Right lobe of liver (tissue), 4 donors: ENCODE results near the gene KIAA1549.
A peak's percentile ranks its signal among the peaks of the same experiment; 100 is the strongest.

Experiments used
- CTCF ChIP-seq, 4 donors: fragments of 200-600 bp in 3 of 4; fragments of 450-650 bp in 1 of 4; IDR thresholded peaks; one replicate each; pipeline versions ENCODE4 v1.5.1 to v1.8.0; 2016 to 2022; ENCODE audit warnings: antibody characterized with exemption in 4 of 4, mild to moderate bottlenecking in 2 of 4
- POLR2A ChIP-seq: fragments of 450-650 bp; IDR thresholded peaks from one replicate; pipeline ENCODE4 v1.6.1; 2017; ENCODE audit warnings: antibody characterized with exemption, mild to moderate bottlenecking
- donor health status: DM: no; HTN: no; CAD: no.
- donor health status: DM: no; HTN: no; CAD: no.
- donor health status: DM: no; HTN: yes; CAD: no.

GRCh38 chr7:138981332-138982203 lies at the start of gene KIAA1549:
- TF ChIP-seq CTCF (IDR thresholded peaks at IDR 0.05) (peak in 3 of 4 donors; percentile 4 to 62 (median 62)), POLR2A (no peak)
